HepG2 (cell line): Measurements from ENCODE around the gene GPSM1. TPM values are rescaled to one million over a fixed set of nuclear protein-coding genes. Genes with fewer than 3 reads are reported as not detected.
A peak's percentile ranks its signal among the peaks of the same experiment; 100 is the strongest.

Experiments used
- BRD4 ChIP-seq: sonication (generic); formaldehyde crosslinking; IDR thresholded peaks from 2 replicates; pipeline ENCODE4 v1.4.0; 2020; ENCODE audit warnings: missing genetic modification reagents
- DMTF1 ChIP-seq: sonication (generic); formaldehyde crosslinking; IDR thresholded peaks from 2 replicates; pipeline ENCODE4 v1.4.0; 2020; ENCODE audit warnings: mild to moderate bottlenecking, missing genetic modification reagents
- FOXA3 ChIP-seq: IDR thresholded peaks from 2 replicates; pipeline ENCODE4 v1.6.1; 2016; ENCODE audit warnings: missing genetic modification reagents, missing compliant biosample characterization
- FOXP4 ChIP-seq: sonication (generic); formaldehyde crosslinking; IDR thresholded peaks from 2 replicates; pipeline ENCODE4 v1.4.0; 2020; ENCODE audit warnings: missing genetic modification reagents
- HDAC2 ChIP-seq: sonication (generic); formaldehyde crosslinking; IDR thresholded peaks from 2 replicates; pipeline ENCODE4 v1.4.0; 2020; ENCODE audit warnings: missing genetic modification reagents
- IKZF1 ChIP-seq: fragments of 450-650 bp; IDR thresholded peaks from 2 replicates; pipeline ENCODE4 v1.7.1; 2016
- KAT7 ChIP-seq: IDR thresholded peaks from 2 replicates; pipeline ENCODE4 v1.6.1; 2018; ENCODE audit warnings: borderline replicate concordance, missing compliant biosample characterization
- MIXL1 ChIP-seq: IDR thresholded peaks from 2 replicates; pipeline ENCODE4 v1.6.1; 2016
- PAWR ChIP-seq: sonication (generic); formaldehyde crosslinking; IDR thresholded peaks from 2 replicates; pipeline ENCODE4 v1.4.0; 2020; ENCODE audit warnings: missing genetic modification reagents, mild to moderate bottlenecking, borderline replicate concordance
- RXRB ChIP-seq: IDR thresholded peaks from 2 replicates; pipeline ENCODE4 v1.6.1; 2016; ENCODE audit warnings: borderline replicate concordance, missing genetic modification reagents, missing compliant biosample characterization
- TGIF2 ChIP-seq: IDR thresholded peaks from 2 replicates; pipeline ENCODE4 v1.6.1; 2016; ENCODE audit warnings: control low read depth, missing compliant biosample characterization
- ZBTB20 ChIP-seq: sonication (generic); formaldehyde crosslinking; IDR thresholded peaks from 2 replicates; pipeline ENCODE4 v1.8.1; 2023; ENCODE audit warnings: missing genetic modification reagents, low read depth, mild to moderate bottlenecking, borderline replicate concordance
- ZBTB21 ChIP-seq: sonication (generic); formaldehyde crosslinking; IDR thresholded peaks from 2 replicates; pipeline ENCODE4 v1.4.0; 2020; ENCODE audit warnings: missing genetic modification reagents
- ZBTB7A ChIP-seq: sonication (generic); formaldehyde crosslinking; IDR thresholded peaks from 2 replicates; pipeline ENCODE4 v1.8.0; 2022; ENCODE audit warnings: mild to moderate bottlenecking, missing genetic modification reagents
- ZNF20 ChIP-seq: sonication (generic); formaldehyde crosslinking; IDR thresholded peaks from 2 replicates; pipeline ENCODE4 v1.4.0; 2020; ENCODE audit warnings: mild to moderate bottlenecking, moderate library complexity, missing genetic modification reagents
- ZNF713 ChIP-seq: sonication (generic); formaldehyde crosslinking; IDR thresholded peaks from 2 replicates; pipeline ENCODE4 v1.4.0; 2020; ENCODE audit warnings: mild to moderate bottlenecking, missing genetic modification reagents
- ZNF768 ChIP-seq: sonication (generic); formaldehyde crosslinking; IDR thresholded peaks from 2 replicates; pipeline ENCODE4 v1.4.0; 2020; ENCODE audit warnings: missing genetic modification reagents
- ZNF850 ChIP-seq: sonication (generic); formaldehyde crosslinking; conservative IDR thresholded peaks from 2 replicates; pipeline ENCODE4 v1.9.0; 2021; ENCODE audit warnings: mild to moderate bottlenecking, missing genetic modification reagents
- polyA plus RNA-seq, 8 experiments: library from polyadenylated mRNA; depleted of rRNA in 3 of 8; stranded (reverse) in 7 of 8; unstranded in 1 of 8; fragments of >200 nt; fragmentation: Illumina TruSeq in 4 of 8; extraction: Trizol in 4 of 8; gene quantifications; 2 replicates each; pipeline versions ENCODE4 v1.2.1 to v1.2.3, GENCODE V29; 2011 to 2016; ENCODE audit warnings: low read depth in 4 of 8, missing spikeins in 1 of 8, mixed read lengths in 1 of 8; ENCODE audit not compliant: insufficient read depth in 1 of 8
- total RNA-seq, 5 experiments: library from RNA; depleted of rRNA; stranded (reverse); fragments of >200 nt; fragmentation: Illumina TruSeq; extraction: Trizol; gene quantifications; 2 replicates each; pipeline ENCODE4 v1.2.3, GENCODE V29; 2016; ENCODE audit warnings: low read depth in 1 of 5
- TF ChIP-seq, protein P1 (sequence below): sonication (generic); formaldehyde crosslinking; IDR thresholded peaks from 2 replicates; pipeline ENCODE4 v1.5.0; 2020; ENCODE audit warnings: mild to moderate bottlenecking, missing genetic modification reagents
- TF ChIP-seq, protein P2 (sequence below): sonication (generic); formaldehyde crosslinking; IDR thresholded peaks from 2 replicates; pipeline ENCODE4 v1.5.0; 2020; ENCODE audit warnings: mild to moderate bottlenecking, missing genetic modification reagents, borderline replicate concordance
- TF ChIP-seq, protein P3 (sequence below): sonication (generic); IDR thresholded peaks from 2 replicates; pipeline ENCODE4 v1.6.1; 2016; ENCODE audit warnings: low read depth, borderline replicate concordance

The GPSM1 gene
- total and polyA plus RNA-seq, 2 of the 13 experiments (the other 11 are each of a cell fraction or from before 2014, with no cell fraction given): 1.0 to 2.4 TPM

DNA sequence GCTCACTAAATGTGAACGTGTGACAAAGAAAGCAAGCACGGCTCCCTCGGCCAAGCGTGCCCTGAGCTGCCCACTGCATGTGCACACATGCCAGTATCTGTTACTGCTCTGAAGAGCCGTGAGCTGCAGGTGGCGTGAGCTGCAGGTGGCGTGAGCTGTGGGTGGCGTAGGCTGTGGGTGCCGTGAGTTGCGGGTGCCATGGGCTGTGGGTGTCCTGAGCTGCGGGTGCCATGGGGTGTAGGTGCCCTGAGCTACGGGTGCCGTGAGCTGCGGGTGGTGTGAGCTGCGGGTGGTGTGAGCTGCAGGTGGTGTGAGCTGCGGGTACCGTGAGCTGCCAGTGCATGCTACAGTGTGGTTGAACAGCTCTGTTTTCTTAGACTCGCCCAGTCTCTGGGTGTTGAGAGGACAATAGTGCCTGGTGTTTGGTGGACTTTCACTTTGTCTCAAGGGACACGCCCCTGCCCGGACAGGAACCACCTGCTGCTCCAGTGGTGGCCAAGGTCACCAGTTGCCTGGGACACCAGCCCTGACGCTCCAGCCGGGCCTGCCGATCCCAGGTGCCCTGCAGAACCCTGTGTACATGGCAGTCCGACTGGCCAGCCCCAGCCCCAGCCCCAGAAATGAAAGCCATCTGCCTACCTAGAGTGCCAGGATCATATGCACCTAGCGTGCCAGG, 30.2 kb upstream of the GPSM1 start (continued):
- TF ChIP-seq FOXP4 (CRISPR knock-in tag) (peak; percentile 51; the same call in 1 of the 2 replicates), ZBTB7A (peak; percentile 63; the same call in 1 of the 2 replicates), MIXL1 (CRISPR knock-in tag) (no peak), FOXA3 (peak; percentile 52), RXRB (CRISPR knock-in tag) (peak; percentile 74; the same call in 1 of the 2 replicates), HDAC2 (CRISPR knock-in tag) (peak; percentile 44; the same call in 1 of the 2 replicates), ZNF20 (CRISPR knock-in tag) (no peak), BRD4 (CRISPR knock-in tag) (no peak), PAWR (CRISPR knock-in tag) (no peak), ZNF713 (CRISPR knock-in tag) (no peak), ZBTB21 (CRISPR knock-in tag) (no peak), TGIF2 (CRISPR knock-in tag) (no peak), ZNF768 (CRISPR knock-in tag) (peak; percentile 52; the same call in 1 of the 2 replicates), DMTF1 (CRISPR knock-in tag) (no peak), IKZF1 (no peak), ZBTB20 (CRISPR knock-in tag) (no peak), KAT7 (CRISPR knock-in tag) (no peak), ZNF850 (CRISPR knock-in tag) (no peak)
- TF ChIP-seq, protein P1, sequence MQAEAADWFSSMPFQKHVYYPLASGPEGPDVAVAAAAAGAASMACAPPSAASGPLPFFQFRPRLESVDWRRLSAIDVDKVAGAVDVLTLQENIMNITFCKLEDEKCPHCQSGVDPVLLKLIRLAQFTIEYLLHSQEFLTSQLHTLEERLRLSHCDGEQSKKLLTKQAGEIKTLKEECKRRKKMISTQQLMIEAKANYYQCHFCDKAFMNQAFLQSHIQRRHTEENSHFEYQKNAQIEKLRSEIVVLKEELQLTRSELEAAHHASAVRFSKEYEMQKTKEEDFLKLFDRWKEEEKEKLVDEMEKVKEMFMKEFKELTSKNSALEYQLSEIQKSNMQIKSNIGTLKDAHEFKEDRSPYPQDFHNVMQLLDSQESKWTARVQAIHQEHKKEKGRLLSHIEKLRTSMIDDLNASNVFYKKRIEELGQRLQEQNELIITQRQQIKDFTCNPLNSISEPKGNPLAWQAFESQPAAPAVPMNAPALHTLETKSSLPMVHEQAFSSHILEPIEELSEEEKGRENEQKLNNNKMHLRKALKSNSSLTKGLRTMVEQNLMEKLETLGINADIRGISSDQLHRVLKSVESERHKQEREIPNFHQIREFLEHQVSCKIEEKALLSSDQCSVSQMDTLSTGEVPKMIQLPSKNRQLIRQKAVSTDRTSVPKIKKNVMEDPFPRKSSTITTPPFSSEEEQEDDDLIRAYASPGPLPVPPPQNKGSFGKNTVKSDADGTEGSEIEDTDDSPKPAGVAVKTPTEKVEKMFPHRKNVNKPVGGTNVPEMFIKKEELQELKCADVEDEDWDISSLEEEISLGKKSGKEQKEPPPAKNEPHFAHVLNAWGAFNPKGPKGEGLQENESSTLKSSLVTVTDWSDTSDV (CRISPR knock-in tag): 0 out of 2 replicates have a peak, but pooled peaks have one; percentile 3
- TF ChIP-seq, protein P2, sequence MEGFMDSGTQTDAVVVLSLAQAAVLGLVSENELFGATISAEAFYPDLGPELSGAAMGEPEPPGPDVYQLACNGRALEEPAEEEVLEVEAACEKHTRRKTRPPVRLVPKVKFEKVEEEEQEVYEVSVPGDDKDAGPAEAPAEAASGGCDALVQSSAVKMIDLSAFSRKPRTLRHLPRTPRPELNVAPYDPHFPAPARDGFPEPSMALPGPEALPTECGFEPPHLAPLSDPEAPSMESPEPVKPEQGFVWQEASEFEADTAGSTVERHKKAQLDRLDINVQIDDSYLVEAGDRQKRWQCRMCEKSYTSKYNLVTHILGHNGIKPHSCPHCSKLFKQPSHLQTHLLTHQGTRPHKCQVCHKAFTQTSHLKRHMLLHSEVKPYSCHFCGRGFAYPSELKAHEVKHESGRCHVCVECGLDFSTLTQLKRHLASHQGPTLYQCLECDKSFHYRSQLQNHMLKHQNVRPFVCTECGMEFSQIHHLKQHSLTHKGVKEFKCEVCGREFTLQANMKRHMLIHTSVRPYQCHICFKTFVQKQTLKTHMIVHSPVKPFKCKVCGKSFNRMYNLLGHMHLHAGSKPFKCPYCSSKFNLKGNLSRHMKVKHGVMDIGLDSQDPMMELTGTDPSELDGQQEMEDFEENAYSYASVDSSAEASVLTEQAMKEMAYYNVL (CRISPR knock-in tag): no peak
- TF ChIP-seq, protein P3, sequence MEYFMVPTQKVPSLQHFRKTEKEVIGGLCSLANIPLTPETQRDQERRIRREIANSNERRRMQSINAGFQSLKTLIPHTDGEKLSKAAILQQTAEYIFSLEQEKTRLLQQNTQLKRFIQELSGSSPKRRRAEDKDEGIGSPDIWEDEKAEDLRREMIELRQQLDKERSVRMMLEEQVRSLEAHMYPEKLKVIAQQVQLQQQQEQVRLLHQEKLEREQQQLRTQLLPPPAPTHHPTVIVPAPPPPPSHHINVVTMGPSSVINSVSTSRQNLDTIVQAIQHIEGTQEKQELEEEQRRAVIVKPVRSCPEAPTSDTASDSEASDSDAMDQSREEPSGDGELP: peak; percentile 87; the same call in 1 of the 2 replicates
